ENCODE results near the gene CCDC15. TPM values are rescaled to one million over a fixed set of nuclear protein-coding genes. Genes with fewer than 3 reads are reported as not detected.
"Not testable (repeated sequence)": the region's sequence is repeated elsewhere in the genome, so short reads cannot be mapped to it uniquely, and the experiment has no call there.

The CCDC15 gene
- polyA plus RNA-seq, 2 donors = 0.69 to 0.87 TPM

DNA sequence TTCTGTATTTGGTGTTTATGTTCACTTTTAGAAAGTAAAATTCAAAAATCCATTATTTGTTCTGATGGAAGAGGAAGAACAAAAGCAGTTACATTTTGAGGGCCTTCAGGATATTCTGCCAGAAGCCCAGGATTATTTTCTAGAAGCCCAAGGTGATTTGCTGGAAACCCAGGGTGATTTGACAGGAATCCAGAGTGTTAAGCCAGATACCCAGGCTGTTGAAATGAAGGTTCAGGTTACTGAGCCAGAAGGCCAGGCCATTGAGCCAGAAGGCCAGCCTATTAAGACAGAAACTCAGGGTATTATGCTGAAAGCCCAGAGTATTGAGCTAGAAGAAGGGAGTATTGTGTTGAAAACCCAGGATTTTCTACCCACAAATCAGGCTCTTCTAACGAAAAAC is 33.1 kb downstream of the CCDC15 start:
- 84 to 95% methylated on average over 1 of the region's 1 CpG for WGBS, 2 donors
- H3K36me3 ChIP-seq (ENCODE audit: control insufficient read depth in 2 of 2, insufficient read depth in 2 of 2, low read length in 1 of 2) = peaks cover 0 to 3% of the 10 kb centered on the region in 2 donors
- H3K9me3 ChIP-seq (ENCODE audit: control insufficient read depth in 2 of 2, insufficient read depth in 1 of 2, low read depth in 1 of 2, low read length in 1 of 2) = no peaks in the 10 kb centered on the region
- no peaks in the 10 kb centered on the region for H3K4me1 ChIP-seq (ENCODE audit: control insufficient read depth in 2 of 2, insufficient read depth in 2 of 2, low read length in 1 of 2)
- H3K27me3 ChIP-seq (ENCODE audit: control insufficient read depth in 1 of 2, insufficient read depth in 2 of 2, low read length in 2 of 2) = no peaks in the 10 kb centered on the region
- H3K4me3 ChIP-seq (ENCODE audit: low read depth in 1 of 2, low read length in 2 of 2) = no peak overlapping the region
- no peak overlapping the region for H3K27ac ChIP-seq (ENCODE audit: low read depth in 2 of 2, low read length in 1 of 2)

- peaks cover 0 to 3% of the 10 kb centered on the region in 2 donors for H3K36me3 ChIP-seq (ENCODE audit: control insufficient read depth in 2 of 2, insufficient read depth in 2 of 2, low read length in 1 of 2)
- no peaks in the 10 kb centered on the region for H3K27me3 ChIP-seq (ENCODE audit: control insufficient read depth in 1 of 2, insufficient read depth in 2 of 2, low read length in 2 of 2)
- 88 to 90% methylated on average over 3 of the region's 3 CpGs for WGBS, 2 donors
- H3K4me1 ChIP-seq (ENCODE audit: control insufficient read depth in 2 of 2, insufficient read depth in 2 of 2, low read length in 1 of 2) = no peaks in the 10 kb centered on the region
- no peak overlapping the region for H3K27ac ChIP-seq (ENCODE audit: low read depth in 2 of 2, low read length in 1 of 2)
- no peaks in the 10 kb centered on the region for H3K9me3 ChIP-seq (ENCODE audit: control insufficient read depth in 2 of 2, insufficient read depth in 1 of 2, low read depth in 1 of 2, low read length in 1 of 2)
- no peak overlapping the region for H3K4me3 ChIP-seq (ENCODE audit: low read depth in 1 of 2, low read length in 2 of 2)
These were observed 34.1 kb downstream of the CCDC15 start for GRCh38 chr11:124988063-124988462.

DNA sequence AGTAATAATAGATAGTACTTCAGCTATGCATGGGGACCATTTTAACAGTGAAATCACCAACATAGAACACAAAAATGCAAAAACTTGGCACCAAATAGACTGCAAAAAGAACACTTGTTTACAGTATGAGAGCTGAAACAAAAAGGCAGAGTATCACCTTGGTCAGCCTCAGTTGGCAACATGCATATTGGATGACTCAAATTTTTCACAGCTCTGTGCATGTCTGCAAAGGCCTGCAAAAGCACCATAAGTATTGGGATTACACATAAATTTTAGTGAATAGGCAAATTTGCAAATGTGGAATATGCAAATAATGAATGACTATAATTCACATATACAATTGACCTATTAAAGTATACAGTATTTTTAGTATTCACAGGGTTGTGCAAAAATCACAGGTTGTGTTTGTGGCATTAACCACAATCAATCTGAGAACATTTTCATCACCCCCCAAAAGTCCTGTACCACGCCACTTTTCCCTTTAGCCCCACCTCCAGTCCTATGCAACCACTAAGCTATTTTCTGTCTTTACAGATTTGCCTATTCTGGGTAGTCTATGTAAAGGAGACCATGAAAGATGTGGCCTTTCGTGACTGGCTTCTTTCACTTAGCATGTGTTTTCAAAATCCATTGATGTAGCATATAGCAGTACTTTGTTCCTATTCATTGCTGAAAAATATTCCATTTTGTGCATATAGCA is 47.2 kb downstream of the CCDC15 start:
- Histone ChIP-seq H3K4me1 (ENCODE audit: control insufficient read depth in 2 of 2, insufficient read depth in 2 of 2, low read length in 1 of 2) (no peaks in the 10 kb centered on the region), H3K27ac (ENCODE audit: low read depth in 2 of 2, low read length in 1 of 2) (no peak overlapping the region), H3K27me3 (ENCODE audit: control insufficient read depth in 1 of 2, insufficient read depth in 2 of 2, low read length in 2 of 2) (no peaks in the 10 kb centered on the region), H3K9me3 (ENCODE audit: control insufficient read depth in 2 of 2, insufficient read depth in 1 of 2, low read depth in 1 of 2, low read length in 1 of 2) (no peaks in the 10 kb centered on the region), H3K4me3 (ENCODE audit: low read depth in 1 of 2, low read length in 2 of 2) (no peak overlapping the region), H3K36me3 (ENCODE audit: control insufficient read depth in 2 of 2, insufficient read depth in 2 of 2, low read length in 1 of 2) (no peaks in the 10 kb centered on the region)
- WGBS, 2 donors = 89 to 97% methylated on average over 2 of the region's 2 CpGs

GRCh38 chr11:125001849-125002248 is 47.8 kb downstream of the CCDC15 start:
- Histone ChIP-seq H3K27me3 (ENCODE audit: control insufficient read depth in 1 of 2, insufficient read depth in 2 of 2, low read length in 2 of 2) (no peaks in the 10 kb centered on the region), H3K4me1 (ENCODE audit: control insufficient read depth in 2 of 2, insufficient read depth in 2 of 2, low read length in 1 of 2) (no peaks in the 10 kb centered on the region), H3K27ac (ENCODE audit: low read depth in 2 of 2, low read length in 1 of 2) (no peak overlapping the region), H3K9me3 (ENCODE audit: control insufficient read depth in 2 of 2, insufficient read depth in 1 of 2, low read depth in 1 of 2, low read length in 1 of 2) (no peaks in the 10 kb centered on the region), H3K36me3 (ENCODE audit: control insufficient read depth in 2 of 2, insufficient read depth in 2 of 2, low read length in 1 of 2) (no peaks in the 10 kb centered on the region), H3K4me3 (ENCODE audit: low read depth in 1 of 2, low read length in 2 of 2) (no peak overlapping the region)
- 92 to 95% methylated on average over 2 of the region's 2 CpGs for WGBS, 2 donors

DNA sequence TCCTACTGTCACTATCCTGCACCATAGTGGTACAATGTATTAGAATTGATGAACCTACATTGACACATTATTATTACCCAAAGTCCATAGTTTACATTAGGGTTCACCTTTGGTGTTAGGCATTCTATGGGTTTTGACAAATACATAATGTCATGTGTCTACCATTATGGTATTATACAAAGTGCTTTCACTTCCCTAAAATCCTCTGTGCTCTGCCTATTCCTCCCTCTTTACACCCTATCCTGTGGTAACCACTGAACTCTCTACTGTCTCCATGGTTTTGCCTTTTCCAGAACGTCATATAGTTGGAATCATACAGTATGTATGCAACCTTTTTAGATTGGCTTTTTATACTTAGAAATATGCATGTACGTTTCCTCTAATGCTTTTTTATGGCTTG is 51.5 kb downstream of the CCDC15 start:
- H3K27ac ChIP-seq (ENCODE audit: low read depth in 2 of 2, low read length in 1 of 2) = no peak overlapping the region
- no peaks in the 10 kb centered on the region for H3K4me1 ChIP-seq (ENCODE audit: control insufficient read depth in 2 of 2, insufficient read depth in 2 of 2, low read length in 1 of 2)
- 82 to 94% methylated on average over 2 of the region's 2 CpGs for WGBS, 2 donors
- no peaks in the 10 kb centered on the region for H3K27me3 ChIP-seq (ENCODE audit: control insufficient read depth in 1 of 2, insufficient read depth in 2 of 2, low read length in 2 of 2)
- no peak overlapping the region for H3K4me3 ChIP-seq (ENCODE audit: low read depth in 1 of 2, low read length in 2 of 2)
- no peaks in the 10 kb centered on the region for H3K36me3 ChIP-seq (ENCODE audit: control insufficient read depth in 2 of 2, insufficient read depth in 2 of 2, low read length in 1 of 2)
- H3K9me3 ChIP-seq (ENCODE audit: control insufficient read depth in 2 of 2, insufficient read depth in 1 of 2, low read depth in 1 of 2, low read length in 1 of 2) = no peaks in the 10 kb centered on the region

DNA sequence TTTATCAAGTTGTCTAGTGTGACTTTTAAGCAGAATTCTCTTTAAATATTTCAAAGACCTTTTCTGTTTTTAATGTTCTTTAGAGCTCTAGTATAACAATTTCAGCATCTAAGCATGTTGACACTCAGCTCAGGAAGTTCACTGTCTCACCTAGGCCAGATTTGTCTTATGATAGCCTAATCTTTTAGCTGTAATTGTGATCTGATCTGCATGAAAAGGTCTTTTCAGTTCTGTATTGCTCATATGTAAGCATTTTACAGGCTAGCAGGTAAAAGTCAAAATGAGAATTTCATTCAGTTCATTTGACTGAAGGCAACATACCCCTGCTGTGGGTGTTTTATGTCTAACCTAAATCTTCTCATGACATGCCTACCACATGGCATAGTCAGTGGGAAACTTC is 62.4 kb downstream of the CCDC15 start:
- H3K27ac ChIP-seq (ENCODE audit: low read depth in 2 of 2, low read length in 1 of 2) = no peak overlapping the region
- no peak overlapping the region for H3K4me3 ChIP-seq (ENCODE audit: low read depth in 1 of 2, low read length in 2 of 2)
- H3K4me1 ChIP-seq (ENCODE audit: control insufficient read depth in 2 of 2, insufficient read depth in 2 of 2, low read length in 1 of 2) = no peaks in the 10 kb centered on the region
- no peaks in the 10 kb centered on the region for H3K9me3 ChIP-seq (ENCODE audit: control insufficient read depth in 2 of 2, insufficient read depth in 1 of 2, low read depth in 1 of 2, low read length in 1 of 2)
- H3K36me3 ChIP-seq (ENCODE audit: control insufficient read depth in 2 of 2, insufficient read depth in 2 of 2, low read length in 1 of 2) = no peaks in the 10 kb centered on the region
- H3K27me3 ChIP-seq (ENCODE audit: control insufficient read depth in 1 of 2, insufficient read depth in 2 of 2, low read length in 2 of 2) = no peaks in the 10 kb centered on the region

- WGBS, 2 donors = 44 to 48% methylated on average over 2 of the region's 2 CpGs
These were observed 66.3 kb downstream of the CCDC15 start for GRCh38 chr11:125020342-125020741.

DNA sequence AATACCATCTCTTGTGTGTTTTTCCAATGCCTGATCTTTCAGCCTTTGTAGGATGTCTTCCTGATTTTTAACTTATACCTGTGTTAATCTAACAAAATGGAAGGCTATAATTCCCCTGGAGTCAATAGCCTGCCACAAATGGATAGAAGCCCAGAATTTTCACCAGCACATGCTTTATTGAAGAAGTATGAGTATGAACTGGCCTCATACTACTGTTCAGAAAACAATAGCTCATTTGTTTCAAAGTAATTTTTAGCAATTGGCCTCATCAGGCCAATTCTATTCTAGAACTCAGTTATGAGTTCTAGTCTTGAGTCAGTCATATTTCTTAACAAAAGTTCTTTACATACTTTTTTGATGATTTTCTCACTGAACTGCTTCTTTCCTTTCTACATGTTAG is 68.5 kb downstream of the CCDC15 start:
- no peaks in the 10 kb centered on the region for H3K4me1 ChIP-seq (ENCODE audit: control insufficient read depth in 2 of 2, insufficient read depth in 2 of 2, low read length in 1 of 2)
- no peak overlapping the region for H3K27ac ChIP-seq (ENCODE audit: low read depth in 2 of 2, low read length in 1 of 2)

More at GRCh38 chr11:125020342-125020741, 66.3 kb downstream of the CCDC15 start:
- Histone ChIP-seq H3K36me3 (ENCODE audit: control insufficient read depth in 2 of 2, insufficient read depth in 2 of 2, low read length in 1 of 2) (no peaks in the 10 kb centered on the region), H3K4me1 (ENCODE audit: control insufficient read depth in 2 of 2, insufficient read depth in 2 of 2, low read length in 1 of 2) (no peaks in the 10 kb centered on the region), H3K27me3 (ENCODE audit: control insufficient read depth in 1 of 2, insufficient read depth in 2 of 2, low read length in 2 of 2) (no peaks in the 10 kb centered on the region), H3K27ac (ENCODE audit: low read depth in 2 of 2, low read length in 1 of 2) (no peak overlapping the region), H3K9me3 (ENCODE audit: control insufficient read depth in 2 of 2, insufficient read depth in 1 of 2, low read depth in 1 of 2, low read length in 1 of 2) (no peaks in the 10 kb centered on the region), H3K4me3 (ENCODE audit: low read depth in 1 of 2, low read length in 2 of 2) (no peak overlapping the region)

GRCh38 chr11:125025968-125026367 is 72.0 kb downstream of the CCDC15 start:
- Histone ChIP-seq H3K4me1 (ENCODE audit: control insufficient read depth in 2 of 2, insufficient read depth in 2 of 2, low read length in 1 of 2) (no peaks in the 10 kb centered on the region), H3K27ac (ENCODE audit: low read depth in 2 of 2, low read length in 1 of 2) (no peak overlapping the region)
- 91 to 95% methylated on average over 2 of the region's 2 CpGs for WGBS, 2 donors

More for the DNA sequence above, 68.5 kb downstream of the CCDC15 start:
- no peaks in the 10 kb centered on the region for H3K9me3 ChIP-seq (ENCODE audit: control insufficient read depth in 2 of 2, insufficient read depth in 1 of 2, low read depth in 1 of 2, low read length in 1 of 2)
- H3K27me3 ChIP-seq (ENCODE audit: control insufficient read depth in 1 of 2, insufficient read depth in 2 of 2, low read length in 2 of 2) = no peaks in the 10 kb centered on the region
- no peaks in the 10 kb centered on the region for H3K36me3 ChIP-seq (ENCODE audit: control insufficient read depth in 2 of 2, insufficient read depth in 2 of 2, low read length in 1 of 2)
- H3K4me3 ChIP-seq (ENCODE audit: low read depth in 1 of 2, low read length in 2 of 2) = no peak overlapping the region

DNA sequence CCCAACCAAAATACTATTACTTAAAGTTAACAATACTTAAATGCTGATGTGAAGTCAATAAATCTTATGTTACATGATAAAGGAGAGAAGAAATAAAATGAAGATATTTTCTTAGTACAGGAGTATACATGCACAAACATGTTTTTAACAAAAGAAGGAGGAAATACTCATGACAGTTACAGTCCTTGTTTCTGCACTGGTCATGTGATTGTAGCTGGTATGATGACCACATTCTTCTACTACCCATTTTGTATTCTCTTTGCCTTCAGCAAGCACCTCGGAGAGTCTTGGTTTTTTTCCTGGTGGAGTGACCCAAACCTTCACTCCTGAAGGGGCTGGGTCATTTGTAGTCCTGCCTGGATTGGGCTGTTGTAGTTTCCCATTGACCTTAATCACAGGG is 75.4 kb downstream of the CCDC15 start:
- H3K27ac ChIP-seq (ENCODE audit: low read depth in 2 of 2, low read length in 1 of 2); H3K4me3 ChIP-seq (ENCODE audit: low read depth in 1 of 2, low read length in 2 of 2); H3K36me3 ChIP-seq (ENCODE audit: control insufficient read depth in 2 of 2, insufficient read depth in 2 of 2, low read length in 1 of 2); H3K9me3 ChIP-seq (ENCODE audit: control insufficient read depth in 2 of 2, insufficient read depth in 1 of 2, low read depth in 1 of 2, low read length in 1 of 2); H3K4me1 ChIP-seq (ENCODE audit: control insufficient read depth in 2 of 2, insufficient read depth in 2 of 2, low read length in 1 of 2); H3K27me3 ChIP-seq (ENCODE audit: control insufficient read depth in 1 of 2, insufficient read depth in 2 of 2, low read length in 2 of 2): not testable (repeated sequence)
- WGBS, 2 donors = 69 to 83% methylated on average over 1 of the region's 1 CpG

More at GRCh38 chr11:125025968-125026367, 72.0 kb downstream of the CCDC15 start:
- H3K9me3 ChIP-seq (ENCODE audit: control insufficient read depth in 2 of 2, insufficient read depth in 1 of 2, low read depth in 1 of 2, low read length in 1 of 2) = no peaks in the 10 kb centered on the region
- H3K27me3 ChIP-seq (ENCODE audit: control insufficient read depth in 1 of 2, insufficient read depth in 2 of 2, low read length in 2 of 2) = no peaks in the 10 kb centered on the region
- peaks cover 0 to 4% of the 10 kb centered on the region in 2 donors for H3K36me3 ChIP-seq (ENCODE audit: control insufficient read depth in 2 of 2, insufficient read depth in 2 of 2, low read length in 1 of 2)
- H3K4me3 ChIP-seq (ENCODE audit: low read depth in 1 of 2, low read length in 2 of 2) = no peak overlapping the region
